Kasumi-1 (cell line): ENCODE data around the gene CELA2A.
A peak's percentile ranks its signal among the peaks of the same experiment; 100 is the strongest.
"Not testable (repeated sequence)": the region's sequence is repeated elsewhere in the genome, so short reads cannot be mapped to it uniquely, and the experiment has no call there.

Experiments
- DNase-seq, 2 experiments: peaks; one replicate each; lab custom pipeline; 2025; lab: John Stamatoyannopoulos, UW

CELA2A gene

GRCh38 chr1:15444468-15445389 lies 11.8 kb upstream of the CELA2A start:
- DNase-seq = no peak

- DNase-seq = no peak
Observed at GRCh38 chr1:15445390-15446122, 11.0 kb upstream of the CELA2A start.

GRCh38 chr1:15446212-15446611 lies 10.3 kb upstream of the CELA2A start:
- no peak for DNase-seq

GRCh38 chr1:15448877-15449462 lies 7.6 kb upstream of the CELA2A start:
- no peak for DNase-seq

- DNase-seq = no peak
Observed at GRCh38 chr1:15449567-15449966, 7.0 kb upstream of the CELA2A start.

GRCh38 chr1:15451014-15451722 lies 5.4 kb upstream of the CELA2A start:
- DNase-seq = no peak

GRCh38 chr1:15452216-15452615 lies 4.3 kb upstream of the CELA2A start:
- no peak for DNase-seq

GRCh38 chr1:15452866-15453571 lies 3.5 kb upstream of the CELA2A start:
- DNase-seq = no peak

- no peak for DNase-seq
Observed at GRCh38 chr1:15453734-15454133, 2.8 kb upstream of the CELA2A start.

GRCh38 chr1:15454256-15454655 lies 2.3 kb upstream of the CELA2A start:
- no peak for DNase-seq

- DNase-seq = no peak
Observed at GRCh38 chr1:15455522-15455921, 1.0 kb upstream of the CELA2A start.

GRCh38 chr1:15457585-15457984 lies 1.1 kb downstream of the CELA2A start:
- no peak for DNase-seq

- not testable (repeated sequence) for DNase-seq
Observed at GRCh38 chr1:15458388-15458787, 1.9 kb downstream of the CELA2A start.

- DNase-seq = peak; percentile 10 to 33
Observed at GRCh38 chr1:15459771-15460707, 3.5 kb downstream of the CELA2A start.

GRCh38 chr1:15460708-15461095 lies 4.2 kb downstream of the CELA2A start:
- DNase-seq = no peak

GRCh38 chr1:15463064-15463800 lies 6.7 kb downstream of the CELA2A start:
- not testable (repeated sequence) for DNase-seq

GRCh38 chr1:15463926-15464322 lies 7.4 kb downstream of the CELA2A start:
- DNase-seq = not testable (repeated sequence)

- DNase-seq = no peak
Observed at GRCh38 chr1:15465674-15466073, 9.1 kb downstream of the CELA2A start.

GRCh38 chr1:15466955-15467625 lies 10.6 kb downstream of the CELA2A start:
- not testable (repeated sequence) for DNase-seq
